ENCODE measurements around the gene RPP30.

The RPP30 gene

DNA sequence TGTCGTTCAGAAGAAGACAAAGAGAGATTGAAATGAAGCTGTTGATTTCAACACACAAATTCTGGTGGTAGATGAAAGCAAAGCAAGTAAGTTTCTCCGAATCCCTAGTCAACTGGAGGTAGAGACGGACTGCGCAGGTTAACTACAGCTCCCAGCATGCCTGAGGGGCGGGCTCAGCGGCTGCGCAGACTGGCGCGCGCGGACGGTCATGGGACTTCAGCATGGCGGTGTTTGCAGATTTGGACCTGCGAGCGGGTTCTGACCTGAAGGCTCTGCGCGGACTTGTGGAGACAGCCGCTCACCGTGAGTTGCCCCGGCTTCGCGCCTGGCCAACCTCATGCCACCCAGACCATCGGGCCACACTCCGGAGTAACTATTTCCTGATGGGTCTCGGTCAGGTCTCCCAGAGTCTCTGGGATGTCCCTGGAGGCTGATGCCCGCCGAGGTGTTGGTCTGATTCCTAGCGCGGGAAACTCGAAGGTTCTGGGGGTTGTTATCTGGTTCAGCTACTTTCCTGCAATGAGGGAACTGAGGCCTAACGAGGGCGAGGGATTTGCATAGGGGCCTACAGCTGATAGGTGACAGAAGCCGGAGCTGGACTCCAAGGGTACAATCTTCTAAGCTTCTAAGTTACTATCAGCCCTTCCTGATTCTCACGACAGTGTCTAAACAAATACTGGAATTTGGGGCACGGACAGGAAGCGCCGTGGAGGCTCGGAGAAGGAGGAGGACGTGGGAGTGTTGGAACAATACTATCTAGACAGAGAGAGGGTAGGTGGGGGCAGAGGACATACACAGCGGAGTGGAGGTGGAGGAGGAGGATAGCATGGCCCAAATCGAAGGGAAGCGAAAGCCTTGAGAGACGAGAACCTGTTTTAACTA is at the start of gene RPP30:
TSS of gene RPP30 (plus strand) at position 209 of the 882 bp plus-strand sequence. CDS start at position 222, 13 bp downstream.
- DNase-seq (ENCODE audit: low spot score), result peak; percentile 82

DNA sequence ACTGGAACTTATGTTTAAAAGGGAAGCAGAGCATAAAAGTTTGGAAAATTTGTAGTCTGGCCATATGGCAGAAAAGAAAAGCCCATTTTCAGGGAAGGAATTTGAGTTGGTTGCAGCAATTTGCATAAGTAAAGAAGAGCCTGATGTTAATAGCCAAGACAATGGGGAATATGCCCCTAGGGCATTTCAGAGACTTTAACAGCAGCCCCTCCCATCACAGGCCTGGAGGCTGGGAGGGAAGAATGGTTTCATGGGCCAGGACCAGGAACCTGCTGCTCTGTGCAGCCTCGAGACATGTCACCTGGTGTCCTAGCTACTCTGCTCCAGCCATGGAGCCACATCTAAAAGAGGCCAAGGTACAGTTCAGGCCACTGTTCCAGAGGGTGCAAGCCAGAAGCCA is 49.3 kb upstream of the RPP30 start:
- no peak for DNase-seq (ENCODE audit: low spot score)

DNA sequence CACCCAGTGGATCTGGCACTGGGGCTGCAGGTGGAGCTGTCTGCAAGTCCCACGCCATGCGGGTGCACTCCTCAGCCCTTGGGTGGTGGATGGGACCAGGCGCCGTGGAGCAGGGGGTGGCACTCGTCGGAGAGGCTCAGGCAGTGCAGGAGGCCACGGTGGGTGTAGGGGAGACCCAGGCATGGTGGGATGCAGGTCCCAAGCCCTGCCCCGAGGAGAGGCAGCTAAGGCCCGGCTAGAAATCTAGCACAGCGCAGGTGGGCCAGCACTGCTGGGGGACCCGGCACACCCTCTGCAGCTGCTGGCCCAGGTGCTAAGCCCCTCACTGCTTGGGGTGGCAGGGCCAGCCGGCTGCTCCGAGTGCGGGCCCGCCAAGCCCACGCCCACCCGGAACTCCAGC is 39.7 kb upstream of the RPP30 start:
- DNase-seq (ENCODE audit: low spot score), result no peak

DNA sequence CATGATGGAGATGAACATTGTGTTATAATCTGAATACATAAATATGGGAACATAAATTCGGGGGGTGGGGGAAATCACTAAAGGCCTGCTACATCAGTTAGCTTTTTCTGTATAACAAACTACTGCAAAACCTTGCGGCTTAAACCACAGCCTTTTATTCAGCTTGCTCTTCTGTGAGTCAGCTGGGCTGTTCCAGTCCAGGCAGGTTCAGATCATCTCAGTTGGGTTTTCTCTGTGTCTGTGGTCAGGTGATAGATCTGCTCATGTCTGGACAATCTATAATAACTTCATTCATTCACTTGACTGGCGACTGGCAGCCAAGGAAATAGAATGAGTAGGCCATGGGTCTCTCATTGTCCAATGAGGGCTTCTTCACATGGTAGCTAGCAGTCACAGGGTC is 37.4 kb upstream of the RPP30 start:
- DNase-seq (ENCODE audit: low spot score), result no peak

DNA sequence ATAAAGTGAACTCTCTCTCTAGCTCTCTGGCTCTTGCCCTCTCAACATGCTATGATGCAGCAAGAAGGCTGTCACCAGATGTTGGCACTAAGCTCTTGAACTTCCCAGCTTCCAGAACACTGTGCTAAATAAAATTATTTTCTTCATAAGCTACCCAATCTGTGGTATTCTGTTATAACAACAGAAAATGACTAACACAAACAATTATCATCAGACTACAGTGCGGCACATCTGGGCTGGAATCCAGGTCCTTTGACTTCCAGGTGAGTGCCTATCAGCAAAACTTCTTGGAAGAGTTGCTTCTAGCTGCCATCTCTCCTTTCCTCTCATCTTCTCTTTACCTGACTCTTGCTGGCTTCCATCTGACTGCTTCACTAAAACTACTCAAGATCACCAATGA is 34.3 kb upstream of the RPP30 start:
- no peak for DNase-seq (ENCODE audit: low spot score)

DNA sequence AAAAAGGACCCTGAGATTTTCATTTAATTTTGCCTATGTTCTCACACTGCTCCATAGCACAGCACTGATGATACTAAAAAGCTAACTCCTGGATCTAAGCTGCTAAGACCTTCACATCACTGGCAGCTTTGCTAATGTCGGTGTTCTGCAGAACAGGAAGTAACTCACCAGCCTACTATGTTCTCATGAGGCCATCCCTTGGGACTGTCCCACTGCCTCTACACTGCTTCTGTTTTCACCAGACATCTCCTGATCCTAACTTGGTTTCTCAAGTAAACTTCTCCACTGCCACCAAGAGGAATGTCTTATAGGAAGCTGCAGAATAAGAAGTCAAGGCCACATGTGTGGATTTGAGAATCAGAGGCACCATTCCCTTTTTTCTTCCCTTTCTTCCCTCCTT is 29.0 kb upstream of the RPP30 start:
- DNase-seq (ENCODE audit: low spot score), result no peak

DNA sequence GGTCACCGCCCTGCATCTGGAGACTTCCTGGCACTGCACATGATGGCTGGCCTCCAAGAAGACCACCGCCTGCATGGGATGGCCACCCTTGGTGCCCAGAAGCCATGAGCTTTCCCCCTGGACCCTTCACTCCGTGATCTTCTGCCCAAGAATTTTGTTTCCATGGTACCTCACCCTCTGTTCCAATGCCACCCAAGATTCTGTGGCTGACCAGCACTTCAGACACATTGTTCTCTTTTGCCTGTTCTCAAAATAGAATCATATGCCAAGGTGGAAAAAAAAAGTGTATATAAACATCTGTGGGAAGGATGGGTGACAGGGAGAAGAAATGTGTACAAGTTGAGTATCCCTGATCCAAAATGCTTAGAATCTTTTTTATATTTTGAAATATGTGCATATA is 26.0 kb upstream of the RPP30 start:
- no peak for DNase-seq (ENCODE audit: low spot score)

DNA sequence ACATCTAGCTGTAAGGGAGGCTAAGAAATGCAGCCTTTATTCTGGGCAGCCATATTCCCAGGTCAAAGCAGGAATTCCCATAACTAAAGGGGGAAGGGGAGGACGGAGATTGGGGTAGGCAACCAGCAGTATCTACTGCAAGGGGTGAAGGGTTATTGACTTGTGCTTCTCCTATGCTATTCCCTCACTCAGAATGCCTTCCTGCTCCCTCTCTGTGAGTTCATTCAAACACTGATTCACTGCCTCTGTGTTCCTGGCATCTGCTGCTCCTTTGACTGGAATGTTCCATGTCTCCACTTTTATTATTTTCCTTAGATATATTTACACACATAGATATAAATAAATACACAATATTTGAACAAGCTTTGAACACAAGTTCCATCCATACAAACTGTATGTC is 25.0 kb upstream of the RPP30 start:
- no peak for DNase-seq (ENCODE audit: low spot score)

DNA sequence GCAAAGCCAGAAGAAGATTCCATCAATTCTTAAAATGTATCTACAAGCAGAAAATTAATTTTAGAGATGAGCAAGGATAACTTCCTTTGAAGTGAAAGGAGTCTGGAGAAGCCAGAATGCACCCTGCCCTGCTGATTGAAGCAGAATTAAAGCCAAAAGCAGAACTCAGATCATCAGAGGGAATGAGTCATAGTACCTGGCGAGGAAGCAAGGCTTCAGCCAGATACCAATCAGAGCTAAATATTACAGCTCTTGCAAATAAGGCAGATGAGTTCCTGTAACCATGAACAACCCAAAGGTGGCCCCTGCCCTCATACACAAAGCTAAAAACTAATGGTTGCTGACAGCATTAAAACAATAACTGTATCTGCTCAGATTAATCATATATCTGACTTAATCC is 24.3 kb upstream of the RPP30 start:
- peak; percentile 52 for DNase-seq (ENCODE audit: low spot score)

DNA sequence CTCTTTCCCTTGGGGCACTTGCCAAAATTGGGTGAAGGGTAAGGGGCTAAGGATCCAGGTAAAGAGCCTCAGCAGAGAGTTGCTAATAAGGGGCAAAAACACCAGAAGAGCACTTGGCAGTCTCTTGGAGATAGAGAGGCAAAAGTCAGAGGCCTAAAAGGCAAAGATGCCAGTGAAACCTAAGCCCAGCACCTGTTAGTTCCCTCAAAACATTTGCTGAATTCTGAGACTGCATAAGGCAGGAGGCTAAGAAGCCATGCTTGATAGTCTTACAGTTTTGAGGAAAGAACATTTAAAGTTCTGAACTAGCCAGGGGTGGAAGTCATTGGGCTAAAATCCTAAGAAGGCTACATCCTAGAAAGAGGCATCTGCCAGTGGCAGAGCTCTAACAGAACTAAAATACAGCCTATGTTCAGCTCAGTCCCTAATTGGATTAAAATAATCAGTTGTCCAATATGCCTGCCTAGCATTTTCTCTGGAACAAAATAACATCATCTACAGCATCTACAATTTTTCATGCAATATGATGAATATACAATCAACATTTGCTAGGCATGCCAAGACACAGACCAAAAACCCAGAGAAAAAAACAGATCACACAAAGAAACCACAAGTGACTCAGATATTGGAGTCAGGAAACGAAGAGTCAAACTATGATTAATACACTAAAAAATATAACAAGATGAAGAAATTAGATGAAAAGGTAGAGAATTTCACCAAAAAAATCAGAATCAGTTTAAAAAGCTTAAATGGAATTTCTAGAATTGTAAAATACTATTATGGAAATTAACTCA is 21.6 kb upstream of the RPP30 start:
- DNase-seq (ENCODE audit: low spot score), result no peak

DNA sequence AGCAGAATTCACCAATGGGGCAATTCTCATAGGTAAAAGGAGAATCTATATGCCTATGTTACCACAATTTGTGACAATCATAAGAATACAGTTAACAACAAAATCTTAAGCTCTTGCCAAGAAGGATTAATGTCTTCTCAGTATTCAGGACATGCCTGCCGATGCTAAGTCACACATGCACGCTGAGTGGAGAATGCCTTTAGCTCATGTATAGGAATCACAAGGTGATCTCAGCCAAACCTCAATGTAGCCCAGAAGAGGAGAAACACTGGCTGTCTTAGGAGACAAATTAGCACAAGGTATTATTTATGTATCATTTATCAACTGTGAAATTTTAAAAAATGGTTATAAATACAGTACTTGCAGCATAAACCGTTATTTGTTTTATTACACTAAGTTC is 16.6 kb upstream of the RPP30 start:
- DNase-seq (ENCODE audit: low spot score), result no peak

DNA sequence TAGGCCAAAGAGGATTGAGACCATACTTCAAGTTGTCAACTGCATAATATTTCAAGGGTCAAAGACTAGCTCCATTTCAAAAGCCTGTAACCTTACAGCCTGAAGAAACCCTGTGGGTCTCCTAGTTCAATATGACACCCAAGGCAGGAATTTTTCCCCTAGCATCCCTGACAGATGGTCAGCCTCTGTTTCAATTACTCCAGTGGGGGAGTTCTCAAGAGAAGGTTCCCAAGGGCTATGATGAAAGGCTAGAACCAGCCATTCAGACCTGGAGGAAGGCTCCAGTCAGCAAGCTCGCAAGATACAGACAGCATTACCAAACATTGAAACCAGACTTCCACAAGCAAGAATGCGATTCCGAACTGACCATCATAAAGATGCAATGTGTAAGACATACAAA is 15.5 kb upstream of the RPP30 start:
- DNase-seq (ENCODE audit: low spot score), result no peak

DNA sequence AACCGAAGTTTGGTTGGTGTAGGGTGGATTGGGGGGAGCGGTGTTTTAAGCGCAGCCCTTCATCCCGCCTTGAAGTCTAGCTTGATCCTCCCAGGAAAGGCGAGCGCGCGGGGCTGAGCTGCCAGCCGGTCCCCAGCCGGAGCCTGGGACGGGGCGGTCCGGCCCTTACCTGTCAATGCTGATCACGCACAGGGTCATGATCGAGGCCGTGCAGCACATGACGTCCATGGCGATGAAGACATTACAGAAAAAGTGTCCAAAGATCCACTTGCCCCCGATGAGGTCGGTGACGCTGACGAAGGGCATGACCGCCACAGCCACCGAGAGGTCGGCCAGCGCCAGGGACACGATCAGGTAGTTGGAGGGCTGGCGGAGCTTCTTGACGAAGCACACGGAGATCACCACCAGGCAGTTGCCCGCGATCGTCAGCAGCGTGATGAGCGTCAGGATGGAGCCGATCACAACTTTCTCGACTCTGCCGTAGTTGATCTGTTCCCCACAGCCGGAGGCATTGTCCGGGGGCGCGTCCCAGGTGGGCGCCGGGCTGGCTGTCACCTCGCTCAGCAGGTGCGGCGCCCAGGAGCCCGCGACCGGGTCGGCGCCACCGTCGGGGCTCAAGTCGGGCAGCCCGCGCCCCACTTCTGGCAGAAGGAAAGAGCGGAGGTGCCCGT is 14.7 kb upstream of the RPP30 start:
- no peak for DNase-seq (ENCODE audit: low spot score)

DNA sequence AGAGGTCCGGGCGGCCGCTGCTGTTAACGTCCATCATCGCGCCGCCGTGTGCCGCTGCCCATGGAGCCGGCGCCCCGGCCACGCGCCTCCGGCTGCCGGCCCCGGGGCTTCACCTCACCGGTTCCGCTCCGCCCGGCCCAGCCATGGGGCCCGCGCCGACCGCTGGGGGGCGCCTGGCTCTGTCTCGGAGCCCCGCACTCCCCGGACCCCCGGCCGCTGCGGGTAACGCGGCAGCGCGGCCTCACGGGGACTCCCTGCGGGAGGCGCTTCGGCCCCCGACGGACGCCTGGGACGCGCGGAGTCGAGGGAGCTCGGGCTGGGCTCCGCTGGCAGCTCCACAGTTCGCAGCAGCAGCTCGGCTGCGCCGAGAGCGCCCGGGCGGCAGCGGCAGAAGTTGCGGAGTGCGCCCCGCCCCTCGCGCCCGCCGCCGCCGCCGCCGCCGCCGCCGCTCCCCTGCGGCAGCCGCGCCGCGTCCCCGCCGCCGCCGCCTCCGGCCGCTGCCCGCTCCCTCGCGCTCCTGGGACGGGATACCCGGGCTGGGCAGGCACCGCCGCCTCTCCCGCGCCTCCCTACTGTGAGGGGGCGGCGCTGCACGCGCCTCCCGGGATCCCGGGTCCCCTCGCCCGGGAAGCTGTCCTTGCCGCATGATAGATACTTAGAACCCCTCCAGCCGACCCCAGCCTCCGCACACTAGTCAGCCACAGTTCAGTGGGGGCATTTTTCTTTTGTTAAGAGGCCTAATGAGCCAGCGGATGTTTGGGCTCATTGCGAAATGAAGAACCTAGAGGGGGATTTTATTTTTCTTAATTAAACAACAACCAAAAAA is 13.9 kb upstream of the RPP30 start, which contains the start of gene HTR7:
TSS of gene HTR7 (minus strand) at position 405 of the 826 bp plus-strand sequence. CDS start at position 37, 368 bp downstream.
- DNase-seq (ENCODE audit: low spot score), result peak; percentile 38

DNA sequence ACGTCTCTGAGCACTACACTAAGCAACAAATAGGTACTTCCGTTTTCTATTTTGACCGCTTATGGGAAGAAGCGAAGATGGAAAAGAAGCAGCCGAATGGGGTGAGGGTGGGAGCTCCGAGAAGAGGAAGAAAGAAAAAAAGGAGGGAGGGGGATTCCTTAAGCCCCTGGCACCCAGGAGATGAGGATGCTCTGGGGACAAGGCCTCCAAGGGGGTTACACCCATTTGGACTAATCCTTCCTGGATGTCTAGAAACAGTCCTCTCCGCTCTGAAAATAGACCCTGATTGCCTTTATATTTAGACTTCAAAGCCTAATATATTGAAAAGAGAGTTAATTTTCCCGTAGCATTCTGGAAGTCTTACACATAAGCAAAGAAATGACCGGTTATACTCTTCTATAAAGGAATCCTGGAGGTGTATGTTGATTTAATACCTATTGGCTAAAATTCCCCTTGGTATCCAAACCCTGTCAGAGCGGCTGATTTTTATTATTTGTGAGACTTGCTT is 13.3 kb upstream of the RPP30 start:
- DNase-seq (ENCODE audit: low spot score), result no peak

DNA sequence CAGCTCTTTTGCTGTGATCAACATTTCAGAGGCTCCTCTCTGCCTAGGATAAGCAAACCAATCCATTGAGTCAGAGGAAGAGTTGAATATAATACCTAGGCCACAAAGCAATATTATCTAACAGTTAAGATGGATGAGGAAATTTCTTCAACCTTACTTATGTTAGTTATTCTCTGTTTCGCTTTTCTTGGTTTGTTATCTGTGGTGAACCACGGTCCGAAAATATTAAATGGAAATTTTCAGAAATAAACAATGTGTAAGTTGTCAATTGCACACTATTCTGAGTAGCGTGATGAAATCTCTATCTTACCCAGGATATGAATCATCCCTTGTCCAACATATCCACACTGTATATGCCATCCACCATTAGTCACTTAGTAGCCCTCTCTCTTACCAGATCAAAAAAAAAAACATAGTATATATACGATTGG is 12.4 kb upstream of the RPP30 start:
- peak; percentile 45 for DNase-seq (ENCODE audit: low spot score)

DNA sequence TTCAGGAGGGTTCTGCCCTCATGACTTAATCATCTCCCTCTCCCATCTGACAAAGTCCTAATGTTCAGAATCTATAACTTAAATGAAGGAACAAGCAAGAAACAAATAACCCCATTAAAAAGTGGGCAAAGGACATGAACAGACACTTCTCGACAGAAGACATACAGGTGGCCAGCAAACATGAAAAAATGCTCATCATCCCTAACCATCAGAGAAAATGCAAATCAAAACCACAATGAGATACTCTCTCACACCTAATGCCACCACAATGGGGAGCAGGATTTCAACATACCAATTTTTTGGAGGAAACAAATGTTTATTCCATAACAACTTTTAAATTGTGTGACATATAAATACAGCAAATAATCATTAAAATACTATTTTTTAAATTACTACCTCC is 11.0 kb upstream of the RPP30 start:
- no peak for DNase-seq (ENCODE audit: low spot score)

DNA sequence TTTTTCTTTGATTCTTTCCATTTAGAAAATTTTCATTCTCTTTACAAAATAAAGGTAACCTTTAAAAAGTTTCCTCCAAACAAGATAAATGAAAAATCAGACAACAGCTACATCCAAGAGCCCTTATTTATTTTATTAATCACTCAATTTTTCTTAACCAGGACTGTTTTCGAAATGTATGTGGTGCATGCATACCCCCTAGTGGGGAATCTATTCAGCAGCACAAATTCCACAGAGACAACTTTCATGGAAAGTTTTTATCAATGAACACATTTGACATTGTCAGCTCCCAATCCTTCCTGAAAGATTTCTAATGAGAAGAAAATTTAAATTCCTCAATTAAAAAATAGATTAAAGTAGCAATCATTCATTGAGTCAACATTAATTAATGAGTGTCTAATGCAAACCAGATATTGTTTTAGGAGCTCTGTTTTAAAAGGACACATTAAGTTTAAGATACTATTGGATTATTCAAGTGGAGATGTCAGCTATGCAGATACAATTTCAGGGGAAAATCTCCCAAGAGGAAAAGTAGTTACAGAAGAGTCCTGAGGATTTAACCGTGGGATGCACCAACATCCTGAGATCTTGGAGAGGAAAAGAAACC is 8.8 kb upstream of the RPP30 start:
- DNase-seq (ENCODE audit: low spot score), result peak; percentile 30

DNA sequence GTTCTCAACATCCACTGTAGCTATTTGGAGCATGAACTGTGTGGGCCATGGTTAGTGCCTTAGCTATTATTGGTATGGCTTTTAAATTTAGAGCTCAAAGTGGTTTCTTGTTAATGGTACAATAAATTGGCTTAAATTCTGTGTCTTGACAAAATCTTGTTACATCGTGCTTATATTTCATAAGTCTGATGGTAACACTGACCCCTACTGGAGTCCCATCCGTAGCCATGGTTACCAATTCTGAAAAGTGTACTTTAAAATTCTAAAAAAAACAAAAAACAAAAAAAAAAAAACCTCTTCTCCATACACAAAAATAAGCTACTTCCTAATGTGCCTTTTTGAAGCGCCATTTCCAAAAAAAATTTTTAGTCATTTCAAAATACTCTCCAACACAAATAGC is 6.4 kb upstream of the RPP30 start:
- no peak for DNase-seq (ENCODE audit: low spot score)

DNA sequence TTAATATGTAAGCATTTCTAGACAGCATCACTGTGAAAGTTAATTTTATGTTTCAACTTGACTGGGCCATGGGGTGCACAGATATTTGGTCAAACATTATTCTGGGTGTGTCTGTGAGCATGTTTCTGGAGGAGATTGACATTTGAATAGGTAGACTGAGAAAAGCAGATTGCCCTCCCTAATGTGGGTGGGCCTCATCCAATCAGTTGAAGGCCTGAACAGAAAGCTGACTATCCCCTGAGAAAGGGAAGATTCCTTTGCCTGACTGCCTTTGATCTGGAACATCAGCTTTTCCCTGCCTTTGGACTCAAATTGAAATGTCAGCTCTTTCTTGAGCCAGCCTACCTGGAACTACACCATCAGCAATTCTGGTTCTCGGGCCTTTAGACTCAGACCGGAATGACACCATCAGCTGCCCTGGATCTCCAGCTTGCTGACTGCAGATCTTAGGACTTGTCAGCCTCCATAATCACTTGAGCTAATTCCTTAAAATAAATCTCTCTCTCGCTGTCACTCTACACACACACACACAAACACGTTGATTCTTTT is 5.7 kb upstream of the RPP30 start:
- no peak for DNase-seq (ENCODE audit: low spot score)

DNA sequence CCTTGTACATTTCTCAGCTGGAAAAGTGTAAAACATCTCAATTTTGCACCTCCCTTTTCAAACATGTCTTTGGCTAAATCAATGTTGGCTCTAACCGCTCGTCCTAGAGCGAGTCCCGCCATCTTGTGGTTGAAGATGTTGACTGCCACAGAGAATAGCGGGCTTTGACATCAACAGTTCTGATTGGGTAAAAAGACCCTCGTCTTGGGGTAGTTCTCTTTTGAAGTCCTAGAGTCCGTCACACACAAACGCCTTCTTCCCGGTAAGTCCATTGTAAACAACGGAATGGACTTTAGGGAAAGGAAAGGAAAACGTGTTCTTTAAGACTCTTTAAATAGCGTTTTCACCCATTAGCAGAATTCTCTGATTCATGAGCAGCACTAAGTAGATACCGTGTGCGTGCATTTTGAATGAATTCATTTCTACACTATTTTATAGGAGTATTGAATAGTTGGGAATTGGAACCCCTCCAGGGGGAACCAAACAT is 452 bp upstream of the RPP30 start:
- peak; percentile 61 for DNase-seq (ENCODE audit: low spot score)
